Natural killer cell (primary cell): ENCODE measurements around the gene DNASE1L3. TPM values are rescaled to one million over a fixed set of nuclear protein-coding genes. Genes with fewer than 3 reads are reported as not detected.

Experiments
- ATAC-seq, 3 donors: fragments of 150-1000 bp in 2 of 3; fragments of 200-7000 bp in 1 of 3; cut with Tn5 transposase; 1 replicate in 1 of 3; 2 replicates in 2 of 3; pipeline ENCODE4 v1.10.0; 2021; ENCODE audit warnings: mild to moderate bottlenecking in 2 of 3, moderate library complexity in 2 of 3
- DNase-seq, 2 donors: peaks; one replicate each; pipeline versions ENCODE4 v3.0.0 to v3.0.0-alpha.2; 2013 to 2021; ENCODE audit warnings: mixed read lengths in 1 of 2
- H3K27ac ChIP-seq: one replicate; pipeline ENCODE4 v1.5.1; 2013; ENCODE audit warnings: mild to moderate bottlenecking, low read length
- H3K27me3 ChIP-seq: one replicate; pipeline ENCODE4 v1.6.1; 2013; ENCODE audit warnings: low read length; ENCODE audit not compliant: control insufficient read depth, insufficient read depth
- H3K36me3 ChIP-seq: one replicate; pipeline ENCODE4 v1.6.1; 2013; ENCODE audit warnings: low read length; ENCODE audit not compliant: control insufficient read depth, insufficient read depth
- H3K4me1 ChIP-seq: one replicate; pipeline ENCODE4 v1.6.1; 2013; ENCODE audit warnings: low read length; ENCODE audit not compliant: control insufficient read depth, insufficient read depth
- H3K4me3 ChIP-seq: one replicate; pipeline ENCODE4 v1.5.1; 2013; ENCODE audit warnings: low read length
- H3K9me3 ChIP-seq: one replicate; pipeline ENCODE4 v1.6.1; 2013; ENCODE audit warnings: low read length; ENCODE audit not compliant: control insufficient read depth, insufficient read depth
- H3K27ac Mint-ChIP-seq, 2 donors: one replicate each; pipeline ENCODE4 v1.8.0; 2022; ENCODE audit warnings: mild to moderate bottlenecking in 2 of 2, mixed read lengths in 2 of 2, moderate library complexity in 1 of 2
- H3K27me3 Mint-ChIP-seq, 2 donors: one replicate each; pipeline ENCODE4 v1.8.0; 2022; ENCODE audit warnings: low read depth in 2 of 2, mixed read lengths in 2 of 2
- H3K36me3 Mint-ChIP-seq: one replicate; pipeline ENCODE4 v1.8.0; 2022; ENCODE audit warnings: mixed read lengths
- H3K4me1 Mint-ChIP-seq, 2 donors: one replicate each; pipeline ENCODE4 v1.8.0; 2022; ENCODE audit warnings: mixed read lengths in 2 of 2
- H3K4me3 Mint-ChIP-seq: one replicate; pipeline ENCODE4 v1.8.0; 2022; ENCODE audit warnings: mild to moderate bottlenecking, moderate library complexity, mixed read lengths
- H3K9me3 Mint-ChIP-seq, 2 donors: one replicate each; pipeline ENCODE4 v1.8.0; 2022; ENCODE audit warnings: mixed read lengths in 2 of 2
- WGBS: methylation state at CpG from one replicate; pipeline ENCODE4 v1.1.7; 2013; ENCODE audit warnings: missing lambda C conversion rate; ENCODE audit not compliant: insufficient coverage; 5-methylcytosine and 5-hydroxymethylcytosine counted together
- intact Hi-C: fragments of 100-400 bp; cut with micrococcal nuclease; formaldehyde crosslinking; loops from one replicate; pipeline ENCODE4 v1.14.2; 2022
- total RNA-seq, 4 donors: library from RNA; stranded (reverse); fragments of 120-200 nt in 1 of 4; gene quantifications; one replicate each; pipeline versions ENCODE4 v1.2.3 to v1.2.4, GENCODE V29; 2013 to 2022
- TF ChIP-seq, protein P1 (sequence below): fragments of 200-600 bp; IDR thresholded peaks from one replicate; pipeline ENCODE4 v1.8.0; 2022; ENCODE audit warnings: antibody characterized with exemption

DNASE1L3 gene
- total RNA-seq, 3 donors from 2014 or later (not counting 1 experiment from before 2014, with no cell fraction given): 1.3 TPM; not detected in 2

DNA sequence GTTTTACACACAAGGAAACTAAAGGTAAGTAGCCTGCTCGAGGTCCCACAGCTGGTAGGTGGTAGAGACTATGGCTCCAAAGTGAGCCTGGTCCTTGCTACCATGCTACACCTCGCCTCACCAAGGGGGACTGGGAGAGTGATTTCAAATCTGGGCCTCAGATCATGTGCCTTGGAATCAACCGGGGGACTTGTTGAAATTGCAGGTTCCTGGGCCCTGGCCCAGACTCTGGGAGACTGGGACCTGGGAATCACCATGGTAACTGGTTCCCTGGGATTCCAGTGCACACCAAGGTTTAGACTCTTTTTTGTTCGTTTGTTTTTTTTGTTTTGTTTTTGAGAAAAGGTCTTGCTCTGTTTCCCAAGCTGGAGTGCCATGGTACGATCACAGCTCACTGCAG lies 21.1 kb downstream of the DNASE1L3 start:
- DNase-seq (no peak), ATAC-seq (no peak)
- WGBS: 80% methylated on average over 5 of the region's 5 CpGs
- Histone ChIP-seq H3K27ac (no peak overlapping the region), H3K36me3 (no peaks in the 10 kb centered on the region), H3K27me3 (no peaks in the 10 kb centered on the region), H3K4me3 (no peak overlapping the region), H3K9me3 (no peaks in the 10 kb centered on the region), H3K4me1 (peaks cover 5% of the 10 kb centered on the region)
- intact Hi-C loops: loop anchor here (5.0 kb wide), 1 partner anchor 343 kb away; no protein-coding TSS in a partner anchor
- no peaks in the 10 kb centered on the region for H3K9me3 Mint-ChIP-seq
- H3K27ac Mint-ChIP-seq: no peak overlapping the region
- no peaks in the 10 kb centered on the region for H3K27me3 Mint-ChIP-seq
- H3K4me3 Mint-ChIP-seq: no peak overlapping the region
- H3K4me1 Mint-ChIP-seq: no peaks in the 10 kb centered on the region
- TF ChIP-seq, protein P1, sequence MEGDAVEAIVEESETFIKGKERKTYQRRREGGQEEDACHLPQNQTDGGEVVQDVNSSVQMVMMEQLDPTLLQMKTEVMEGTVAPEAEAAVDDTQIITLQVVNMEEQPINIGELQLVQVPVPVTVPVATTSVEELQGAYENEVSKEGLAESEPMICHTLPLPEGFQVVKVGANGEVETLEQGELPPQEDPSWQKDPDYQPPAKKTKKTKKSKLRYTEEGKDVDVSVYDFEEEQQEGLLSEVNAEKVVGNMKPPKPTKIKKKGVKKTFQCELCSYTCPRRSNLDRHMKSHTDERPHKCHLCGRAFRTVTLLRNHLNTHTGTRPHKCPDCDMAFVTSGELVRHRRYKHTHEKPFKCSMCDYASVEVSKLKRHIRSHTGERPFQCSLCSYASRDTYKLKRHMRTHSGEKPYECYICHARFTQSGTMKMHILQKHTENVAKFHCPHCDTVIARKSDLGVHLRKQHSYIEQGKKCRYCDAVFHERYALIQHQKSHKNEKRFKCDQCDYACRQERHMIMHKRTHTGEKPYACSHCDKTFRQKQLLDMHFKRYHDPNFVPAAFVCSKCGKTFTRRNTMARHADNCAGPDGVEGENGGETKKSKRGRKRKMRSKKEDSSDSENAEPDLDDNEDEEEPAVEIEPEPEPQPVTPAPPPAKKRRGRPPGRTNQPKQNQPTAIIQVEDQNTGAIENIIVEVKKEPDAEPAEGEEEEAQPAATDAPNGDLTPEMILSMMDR: no peak
- H3K36me3 Mint-ChIP-seq: no peaks in the 10 kb centered on the region

DNA sequence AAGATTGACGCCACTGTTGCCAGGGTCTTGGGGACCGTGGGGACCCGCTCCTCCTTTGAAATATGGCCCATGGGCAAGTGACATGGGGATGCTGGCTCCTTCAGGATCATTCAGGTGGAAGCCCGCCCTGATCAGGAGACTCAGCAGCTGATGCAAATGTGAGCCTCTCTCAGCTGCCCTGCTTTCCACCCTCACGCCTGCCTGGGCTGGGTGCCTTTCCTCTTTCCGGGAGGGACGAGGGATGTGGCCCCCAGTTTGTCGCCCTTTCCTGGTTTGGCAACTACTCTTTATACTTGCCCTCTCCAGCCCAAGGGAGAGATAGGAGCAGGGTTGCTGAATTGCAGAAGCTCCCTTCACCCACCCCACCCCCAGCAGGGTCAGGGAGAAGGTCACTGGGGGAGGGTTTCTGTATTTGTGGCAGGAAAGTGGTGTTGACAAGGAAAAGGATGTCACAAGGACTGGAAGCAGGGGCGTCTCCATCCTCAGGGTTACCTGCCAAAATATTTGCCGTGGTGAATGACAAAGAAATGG lies 21.8 kb downstream of the DNASE1L3 start:
- DNase-seq (no peak), ATAC-seq (no peak)
- Histone ChIP-seq H3K27me3 (no peaks in the 10 kb centered on the region), H3K9me3 (no peaks in the 10 kb centered on the region), H3K4me3 (no peak overlapping the region), H3K36me3 (no peaks in the 10 kb centered on the region), H3K27ac (no peak overlapping the region), H3K4me1 (peaks cover 5% of the 10 kb centered on the region)
- no peaks in the 10 kb centered on the region for H3K4me1 Mint-ChIP-seq
- H3K27me3 Mint-ChIP-seq: no peaks in the 10 kb centered on the region
- WGBS: 87% methylated on average over 9 of the region's 10 CpGs
- H3K36me3 Mint-ChIP-seq: no peaks in the 10 kb centered on the region
- TF ChIP-seq, protein P1: no peak
- H3K4me3 Mint-ChIP-seq: no peak overlapping the region
- no peaks in the 10 kb centered on the region for H3K9me3 Mint-ChIP-seq
- intact Hi-C loops: loop anchor here (5.0 kb wide), 1 partner anchor 343 kb away; no protein-coding TSS in a partner anchor
- no peak overlapping the region for H3K27ac Mint-ChIP-seq

DNA sequence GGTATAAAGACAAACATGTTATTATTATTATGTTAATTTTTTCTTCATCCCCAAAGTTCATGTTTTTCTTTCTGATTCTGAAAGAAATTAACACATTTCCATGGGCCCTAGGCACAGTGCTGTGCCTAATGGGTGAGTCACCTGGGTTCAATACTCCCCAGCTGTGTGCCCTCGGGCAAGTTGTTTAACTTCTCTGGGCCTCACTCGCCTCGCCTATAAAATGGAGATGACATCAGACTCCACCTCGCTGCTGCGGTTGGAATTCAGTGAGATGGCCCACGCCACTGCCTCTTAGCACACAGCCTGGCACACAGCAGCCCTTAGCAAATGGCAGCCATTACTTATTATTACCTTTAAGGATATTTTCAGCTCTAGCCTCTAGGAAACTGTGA lies 22.6 kb downstream of the DNASE1L3 start:
- Mint-ChIP-seq H3K9me3 (no peaks in the 10 kb centered on the region), H3K36me3 (no peaks in the 10 kb centered on the region), H3K27me3 (no peaks in the 10 kb centered on the region), H3K4me3 (no peak overlapping the region), H3K4me1 (no peaks in the 10 kb centered on the region), H3K27ac (no peak overlapping the region)
- TF ChIP-seq, protein P1: no peak
- ATAC-seq: no peak
- no peak for DNase-seq
- Histone ChIP-seq H3K4me1 (peaks cover 5% of the 10 kb centered on the region), H3K4me3 (no peak overlapping the region), H3K9me3 (no peaks in the 10 kb centered on the region), H3K36me3 (no peaks in the 10 kb centered on the region), H3K27ac (no peak overlapping the region), H3K27me3 (no peaks in the 10 kb centered on the region)
- 88% methylated on average over 6 of the region's 6 CpGs for WGBS
- intact Hi-C loops: loop anchor here (5.0 kb wide), 1 partner anchor 344 kb away; no protein-coding TSS in a partner anchor

DNA sequence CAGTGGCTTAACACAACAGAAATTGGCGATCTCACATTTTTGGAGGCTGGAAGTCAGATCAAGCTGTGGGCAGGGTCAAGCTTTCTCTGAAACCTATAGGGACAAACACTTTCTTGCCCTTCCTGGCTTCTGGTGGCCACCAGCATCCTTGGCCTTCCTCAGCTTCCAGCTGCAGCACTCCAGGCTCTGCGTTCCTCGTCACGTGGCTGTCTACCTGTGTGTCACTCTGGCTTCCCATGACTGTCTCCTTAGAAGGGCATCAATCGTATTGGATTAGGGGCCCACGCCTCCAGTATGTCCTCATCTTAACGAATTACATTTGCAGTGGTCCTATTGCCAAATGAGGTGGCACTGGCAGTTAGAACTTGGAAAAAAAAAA lies 25.8 kb downstream of the DNASE1L3 start:
- TF ChIP-seq, protein P1: no peak
- H3K4me1 ChIP-seq: peaks cover 5% of the 10 kb centered on the region
- Mint-ChIP-seq H3K27ac (no peak overlapping the region), H3K4me1 (no peaks in the 10 kb centered on the region), H3K9me3 (no peaks in the 10 kb centered on the region), H3K4me3 (no peak overlapping the region), H3K27me3 (no peaks in the 10 kb centered on the region), H3K36me3 (no peaks in the 10 kb centered on the region)
- ATAC-seq (no peak), DNase-seq (no peak)
- intact Hi-C loops: loop anchor here (5.0 kb wide), 1 partner anchor 347 kb away; no protein-coding TSS in a partner anchor
- no peaks in the 10 kb centered on the region for H3K27me3 ChIP-seq
- no peak overlapping the region for H3K27ac ChIP-seq
- H3K9me3 ChIP-seq: no peaks in the 10 kb centered on the region
- whole genome bisulfite sequencing: 89% methylated on average over 7 of the region's 7 CpGs
- H3K36me3 ChIP-seq: no peaks in the 10 kb centered on the region
- no peak overlapping the region for H3K4me3 ChIP-seq
